Thyroid gland (tissue), 4 donors: ENCODE results near the gene HEATR9.

Source experiments
- CTCF ChIP-seq, 6 experiments: fragments of 200-600 bp in 3 of 6; fragments of 450-650 bp in 3 of 6; sonication (generic) in 3 of 6; IDR thresholded peaks; one replicate each; pipeline ENCODE4 v1.5.1; 2016 to 2019; ENCODE audit warnings: antibody characterized with exemption in 6 of 6, mild to moderate bottlenecking in 2 of 6, inconsistent platforms in 1 of 6, moderate library complexity in 1 of 6
- POLR2A ChIP-seq, 2 donors: fragments of 450-650 bp; IDR thresholded peaks; one replicate each; pipeline ENCODE4 v1.6.1; 2017; ENCODE audit warnings: antibody characterized with exemption in 2 of 2, mild to moderate bottlenecking in 2 of 2, moderate library complexity in 1 of 2

GRCh38 chr17:35892091-35893035 is 23.7 kb upstream of the HEATR9 start:
- no peak for TF ChIP-seq CTCF (IDR thresholded peaks at IDR 0.05)
- TF ChIP-seq POLR2A (IDR thresholded peaks at IDR 0.05), result no peak
